SK-N-SH (cell line): ENCODE measurements around the gene CALN1.

Experiments
- CHD2 ChIP-seq: fragments of 150-350 bp; IDR thresholded peaks from 2 replicates; pipeline ENCODE4 v1.6.1; 2018; ENCODE audit warnings: low read length; ENCODE audit not compliant: partially characterized antibody
- RCOR1 ChIP-seq: fragments of 150-350 bp; IDR thresholded peaks from 2 replicates; pipeline ENCODE4 v1.6.1; 2017; ENCODE audit warnings: antibody characterized with exemption, low read length
- TAF1 ChIP-seq: IDR thresholded peaks from 2 replicates; pipeline ENCODE4 v1.6.1; 2012; ENCODE audit warnings: low read depth, mild to moderate bottlenecking, low read length, moderate library complexity, borderline replicate concordance
- TF ChIP-seq, protein P1 (sequence below): fragments of 200-600 bp; sonication (generic); IDR thresholded peaks from 2 replicates; pipeline ENCODE4 v1.6.1; 2017; ENCODE audit warnings: antibody characterized with exemption, mild to moderate bottlenecking, moderate library complexity
- TF ChIP-seq, protein P2 (sequence below): IDR thresholded peaks from 2 replicates; pipeline ENCODE4 v1.4.0; 2012; ENCODE audit warnings: low read depth, borderline replicate concordance
- TF ChIP-seq, protein P3 (sequence below): fragments of 150-350 bp; IDR thresholded peaks from 2 replicates; pipeline ENCODE4 v1.6.1; 2017; ENCODE audit warnings: antibody characterized with exemption, low read length, low read depth, borderline replicate concordance
- TF ChIP-seq, protein P4 (sequence below): IDR thresholded peaks from 2 replicates; pipeline ENCODE4 v1.4.0; 2012; ENCODE audit warnings: low read depth

DNA sequence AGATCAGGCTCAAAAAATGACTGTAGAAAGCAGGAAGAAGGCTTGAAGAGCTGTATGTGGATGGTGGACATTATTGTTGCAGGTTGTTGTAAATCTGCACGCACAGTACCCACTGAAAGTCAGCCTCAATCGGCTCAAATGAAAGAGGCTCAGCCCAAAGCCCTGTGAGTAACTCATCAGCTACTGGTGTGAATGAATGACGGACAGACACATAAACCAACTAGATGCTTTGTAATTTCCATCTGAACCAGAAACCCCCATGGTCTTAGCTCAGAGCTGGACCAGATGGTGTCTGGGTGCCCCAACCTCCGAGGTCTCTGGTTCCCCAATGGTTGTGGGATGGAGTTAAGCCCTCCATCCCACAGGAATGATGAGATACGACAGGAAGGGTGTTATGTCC lies 7.4 kb downstream of the CALN1 start:
- TF ChIP-seq, protein P1, sequence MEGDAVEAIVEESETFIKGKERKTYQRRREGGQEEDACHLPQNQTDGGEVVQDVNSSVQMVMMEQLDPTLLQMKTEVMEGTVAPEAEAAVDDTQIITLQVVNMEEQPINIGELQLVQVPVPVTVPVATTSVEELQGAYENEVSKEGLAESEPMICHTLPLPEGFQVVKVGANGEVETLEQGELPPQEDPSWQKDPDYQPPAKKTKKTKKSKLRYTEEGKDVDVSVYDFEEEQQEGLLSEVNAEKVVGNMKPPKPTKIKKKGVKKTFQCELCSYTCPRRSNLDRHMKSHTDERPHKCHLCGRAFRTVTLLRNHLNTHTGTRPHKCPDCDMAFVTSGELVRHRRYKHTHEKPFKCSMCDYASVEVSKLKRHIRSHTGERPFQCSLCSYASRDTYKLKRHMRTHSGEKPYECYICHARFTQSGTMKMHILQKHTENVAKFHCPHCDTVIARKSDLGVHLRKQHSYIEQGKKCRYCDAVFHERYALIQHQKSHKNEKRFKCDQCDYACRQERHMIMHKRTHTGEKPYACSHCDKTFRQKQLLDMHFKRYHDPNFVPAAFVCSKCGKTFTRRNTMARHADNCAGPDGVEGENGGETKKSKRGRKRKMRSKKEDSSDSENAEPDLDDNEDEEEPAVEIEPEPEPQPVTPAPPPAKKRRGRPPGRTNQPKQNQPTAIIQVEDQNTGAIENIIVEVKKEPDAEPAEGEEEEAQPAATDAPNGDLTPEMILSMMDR: no peak
- TF ChIP-seq RCOR1 (no peak), TAF1 (no peak), CHD2 (no peak)
- TF ChIP-seq, protein P2, sequence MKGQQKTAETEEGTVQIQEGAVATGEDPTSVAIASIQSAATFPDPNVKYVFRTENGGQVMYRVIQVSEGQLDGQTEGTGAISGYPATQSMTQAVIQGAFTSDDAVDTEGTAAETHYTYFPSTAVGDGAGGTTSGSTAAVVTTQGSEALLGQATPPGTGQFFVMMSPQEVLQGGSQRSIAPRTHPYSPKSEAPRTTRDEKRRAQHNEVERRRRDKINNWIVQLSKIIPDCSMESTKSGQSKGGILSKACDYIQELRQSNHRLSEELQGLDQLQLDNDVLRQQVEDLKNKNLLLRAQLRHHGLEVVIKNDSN: no peak
- TF ChIP-seq, protein P3, sequence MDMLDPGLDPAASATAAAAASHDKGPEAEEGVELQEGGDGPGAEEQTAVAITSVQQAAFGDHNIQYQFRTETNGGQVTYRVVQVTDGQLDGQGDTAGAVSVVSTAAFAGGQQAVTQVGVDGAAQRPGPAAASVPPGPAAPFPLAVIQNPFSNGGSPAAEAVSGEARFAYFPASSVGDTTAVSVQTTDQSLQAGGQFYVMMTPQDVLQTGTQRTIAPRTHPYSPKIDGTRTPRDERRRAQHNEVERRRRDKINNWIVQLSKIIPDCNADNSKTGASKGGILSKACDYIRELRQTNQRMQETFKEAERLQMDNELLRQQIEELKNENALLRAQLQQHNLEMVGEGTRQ: no peak
- TF ChIP-seq, protein P4, sequence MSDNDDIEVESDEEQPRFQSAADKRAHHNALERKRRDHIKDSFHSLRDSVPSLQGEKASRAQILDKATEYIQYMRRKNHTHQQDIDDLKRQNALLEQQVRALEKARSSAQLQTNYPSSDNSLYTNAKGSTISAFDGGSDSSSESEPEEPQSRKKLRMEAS: no peak
